ENCODE measurements around the gene PDE7B.

PDE7B gene

GRCh38 chr6:135983718-135984343 lies 132.3 kb downstream of the PDE7B start:
- DNase-seq = no peak

- no peak for DNase-seq
These were observed 134.0 kb downstream of the PDE7B start for GRCh38 chr6:135985471-135985870.

- no peak for DNase-seq
These were observed 135.7 kb downstream of the PDE7B start for GRCh38 chr6:135987226-135987625.

GRCh38 chr6:135990439-135990838 lies 138.9 kb downstream of the PDE7B start:
- DNase-seq = no peak

- DNase-seq = no peak
These were observed 139.5 kb downstream of the PDE7B start for GRCh38 chr6:135990855-135991464.

GRCh38 chr6:135992739-135993138 lies 141.2 kb downstream of the PDE7B start:
- DNase-seq = no peak

GRCh38 chr6:135993361-135993760 lies 141.9 kb downstream of the PDE7B start:
- no peak for DNase-seq

GRCh38 chr6:135994857-135995544 lies 143.5 kb downstream of the PDE7B start:
- no peak for DNase-seq

GRCh38 chr6:135995545-135995898 lies 144.0 kb downstream of the PDE7B start:
- DNase-seq = no peak

- DNase-seq = no peak
These were observed 145.2 kb downstream of the PDE7B start for GRCh38 chr6:135996668-135997067.

- no peak for DNase-seq
These were observed 147.9 kb downstream of the PDE7B start for GRCh38 chr6:135999393-135999792.

- no peak for DNase-seq
These were observed 155.8 kb downstream of the PDE7B start for GRCh38 chr6:136007345-136007744.

- no peak for DNase-seq
These were observed 160.0 kb downstream of the PDE7B start for GRCh38 chr6:136011475-136011874.

- no peak for DNase-seq
These were observed 160.8 kb downstream of the PDE7B start for GRCh38 chr6:136012198-136012887.

GRCh38 chr6:136012943-136013342 lies 161.4 kb downstream of the PDE7B start:
- DNase-seq = no peak

- no peak for DNase-seq
These were observed 163.2 kb downstream of the PDE7B start for GRCh38 chr6:136014454-136015437.

- no peak for DNase-seq
These were observed 164.0 kb downstream of the PDE7B start for GRCh38 chr6:136015531-136015930.

GRCh38 chr6:136016228-136017225 lies 165.0 kb downstream of the PDE7B start:
- no peak for DNase-seq

GRCh38 chr6:136020691-136021090 lies 169.2 kb downstream of the PDE7B start:
- no peak for DNase-seq

All from hypothalamus (tissue), 51 donors.